RCC 7860 (cell line): ENCODE measurements around the gene BRD1.

ENCODE experiments used
- DNase-seq: peaks from one replicate; pipeline ENCODE4 v3.0.0-alpha.2; 2015; ENCODE audit warnings: low spot score
- FAIRE-seq: peaks from 2 replicates; lab custom pipeline; 2012; peaks lifted over from hg19 to GRCh38; lab: Jason Lieb, UNC

The BRD1 gene

DNA sequence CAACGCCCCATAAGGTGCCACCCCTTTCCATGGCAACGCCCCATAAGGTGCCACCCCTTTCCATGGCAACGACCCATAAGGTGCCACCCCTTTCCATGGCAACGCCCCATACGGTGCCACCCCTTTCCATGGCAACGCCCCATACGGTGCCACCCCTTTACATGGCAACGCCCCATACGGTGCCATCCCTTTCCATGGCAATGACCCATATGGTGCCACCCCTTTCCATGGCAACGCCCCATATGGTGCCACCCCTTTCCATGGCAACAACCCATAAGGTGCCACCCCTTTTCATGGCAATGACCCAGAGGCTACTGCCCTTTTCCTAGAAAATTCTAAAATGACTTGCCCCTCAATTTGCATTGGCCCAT is 72.1 kb downstream of the BRD1 start:
- FAIRE-seq (no peak), DNase-seq (no peak)

DNA sequence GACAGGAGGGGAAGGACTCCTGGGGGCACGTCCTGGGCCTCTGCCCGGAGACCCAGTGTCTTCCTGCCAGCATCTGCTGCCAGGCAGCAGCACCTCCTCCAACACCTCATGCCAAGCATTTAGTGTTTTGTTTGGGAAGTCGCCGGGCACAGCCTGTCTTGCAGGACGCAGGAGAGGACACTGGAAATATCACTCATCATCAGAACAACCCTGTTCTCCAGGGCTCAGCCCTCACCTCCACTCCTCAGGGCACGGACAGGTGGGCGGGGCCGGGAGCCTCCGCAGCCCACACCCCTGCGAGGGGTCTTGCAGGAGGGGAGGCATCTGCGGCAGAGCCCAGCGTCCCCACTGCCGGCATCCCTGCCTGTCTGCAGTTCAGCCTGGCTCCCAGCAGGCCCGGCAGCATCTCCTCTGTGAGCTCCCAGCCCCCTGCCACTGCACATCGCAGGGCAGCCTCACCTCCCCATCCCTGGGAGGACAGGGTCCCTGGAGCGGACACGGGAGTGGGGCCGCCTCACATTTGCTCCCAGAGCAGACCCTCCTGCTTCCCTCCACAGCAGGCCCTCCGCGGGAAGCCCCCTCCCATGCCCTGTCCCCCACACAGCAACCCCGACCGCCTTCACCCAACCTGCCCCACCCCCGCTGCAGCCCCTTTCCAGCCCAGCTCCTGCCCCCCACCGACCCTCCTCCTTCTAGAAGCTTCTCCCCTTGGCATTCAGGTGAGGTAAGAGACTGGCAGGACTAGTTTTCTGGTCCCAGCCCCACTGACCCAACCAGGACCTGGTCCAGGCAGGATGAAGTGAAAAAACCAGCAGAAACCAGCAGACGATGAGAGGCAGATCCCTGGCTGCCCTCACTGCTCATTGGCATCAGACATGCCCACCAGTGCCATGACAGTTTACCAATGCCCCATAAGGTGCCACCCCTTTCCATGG is 72.7 kb downstream of the BRD1 start:
- DNase-seq: no peak
- no peak for FAIRE-seq

DNA sequence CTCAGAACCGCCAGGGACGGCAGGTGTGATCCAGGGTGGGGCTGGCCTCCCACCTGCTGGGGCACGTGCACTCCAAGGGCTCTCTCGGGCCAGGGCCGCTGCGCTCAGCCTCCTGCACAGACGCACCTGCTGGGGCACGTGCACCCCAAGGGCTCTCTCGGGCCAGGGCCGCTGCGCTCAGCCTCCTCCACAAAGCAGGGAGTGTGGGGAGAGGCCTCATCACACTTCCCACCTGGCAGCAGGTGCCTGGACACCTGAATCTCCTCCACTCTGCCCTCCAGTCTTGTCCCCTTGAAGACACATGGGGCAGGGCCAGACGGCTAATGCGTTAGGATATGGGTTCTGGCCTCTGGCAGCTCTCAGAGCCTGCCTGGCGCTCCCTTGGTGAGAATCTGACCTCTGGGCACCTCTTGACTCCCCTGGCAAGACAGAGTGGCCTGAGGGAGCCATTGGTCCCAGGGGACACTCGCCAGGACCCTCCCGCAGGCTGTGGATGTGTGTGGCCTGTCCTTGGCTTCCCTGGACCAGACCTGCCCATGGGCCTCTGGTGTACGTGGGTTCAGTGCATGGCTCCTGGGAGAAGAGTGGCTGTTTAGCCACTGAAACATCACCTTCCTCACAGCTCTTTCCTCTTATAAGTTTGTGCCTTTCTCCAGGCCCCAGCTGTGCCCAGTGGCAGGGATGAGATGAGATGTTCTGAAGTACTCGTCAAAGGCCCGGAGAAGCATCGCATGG is 73.5 kb downstream of the BRD1 start:
- no peak for DNase-seq
- FAIRE-seq: no peak

GRCh38 chr22:49753276-49753890 is 74.3 kb downstream of the BRD1 start:
- no peak for FAIRE-seq
- DNase-seq: no peak

DNA sequence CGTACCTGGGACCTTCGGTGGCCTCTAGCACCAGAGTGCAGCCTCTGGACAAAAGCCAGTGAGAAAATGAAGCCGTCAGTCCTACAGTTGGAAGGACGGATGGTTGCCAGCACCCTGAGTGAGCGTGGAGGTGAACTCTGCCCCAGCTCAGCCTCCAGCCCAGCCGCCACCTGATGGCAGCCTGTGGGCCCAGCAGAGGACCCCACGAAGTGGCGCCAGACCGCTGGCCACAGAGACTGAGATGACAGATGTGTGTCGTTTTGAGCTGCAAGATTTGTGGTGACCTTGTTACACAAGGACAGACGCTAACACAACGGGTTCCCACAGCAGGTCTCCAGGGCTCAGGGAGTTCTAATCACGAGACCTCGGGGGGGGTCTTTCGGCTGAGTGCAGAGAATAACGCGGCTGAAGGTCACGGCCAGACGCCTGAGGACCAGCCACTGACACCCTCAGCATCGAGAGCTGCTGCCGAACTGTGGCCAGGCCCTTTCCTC is 75.0 kb downstream of the BRD1 start:
- no peak for FAIRE-seq
- no peak for DNase-seq

- FAIRE-seq: no peak
- DNase-seq: no peak
Observed at GRCh38 chr22:49751966-49752597, 75.6 kb downstream of the BRD1 start.

DNA sequence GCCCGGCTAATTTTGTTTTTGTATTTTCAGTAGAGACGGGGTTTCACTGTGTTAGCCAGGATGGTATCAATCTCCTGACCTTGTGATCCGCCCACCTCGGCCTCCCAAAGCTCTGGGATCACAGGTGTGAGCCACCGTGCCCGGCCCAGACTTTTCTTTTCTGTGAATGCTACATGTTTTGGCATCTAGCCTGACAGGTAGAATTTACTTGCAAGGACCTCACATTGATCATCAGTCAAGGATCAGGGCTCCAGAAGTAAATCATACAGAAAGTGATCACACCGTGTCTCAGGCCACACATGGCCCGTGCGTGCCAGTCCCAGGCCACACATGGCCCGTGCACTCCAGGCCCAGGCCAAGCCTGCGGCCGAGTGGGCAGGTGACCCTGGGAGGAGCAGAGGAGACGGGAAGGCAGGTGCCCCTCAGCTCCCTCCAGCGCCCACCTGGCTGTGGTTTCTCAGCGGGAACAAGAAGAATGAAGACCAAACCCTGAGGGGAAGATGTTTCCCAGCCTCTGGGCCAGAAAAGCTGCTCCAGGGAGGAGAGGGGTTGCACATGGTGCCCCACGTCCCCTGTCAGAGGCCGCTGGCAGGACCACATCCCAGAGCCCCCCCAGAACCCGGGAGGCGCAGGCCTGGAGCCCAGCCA is 76.2 kb downstream of the BRD1 start:
- no peak for DNase-seq
- no peak for FAIRE-seq

- DNase-seq: no peak
- no peak for FAIRE-seq
Observed at GRCh38 chr22:49749885-49750510, 77.7 kb downstream of the BRD1 start.

GRCh38 chr22:49749227-49749626 is 78.4 kb downstream of the BRD1 start:
- FAIRE-seq (no peak), DNase-seq (no peak)

DNA sequence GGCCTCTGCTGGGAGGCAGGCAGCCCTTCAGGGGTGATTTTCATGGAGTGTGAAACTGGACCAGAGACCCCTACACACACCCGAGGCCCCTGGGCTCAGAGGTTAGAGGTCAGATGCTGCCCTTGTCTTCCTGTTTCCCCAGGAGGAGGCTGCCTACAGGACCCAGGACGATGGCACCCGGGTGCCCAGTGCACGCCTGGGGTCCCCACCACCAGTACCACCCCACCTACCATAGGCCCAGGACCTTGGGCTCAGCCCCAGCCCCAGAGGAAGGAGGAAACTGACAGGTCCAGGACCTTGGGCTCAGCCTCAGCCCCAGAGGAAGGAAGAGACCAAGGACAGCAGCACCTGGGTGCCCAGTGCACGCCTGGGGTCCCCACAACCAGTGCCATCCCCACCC is 79.2 kb downstream of the BRD1 start:
- DNase-seq: no peak
- no peak for FAIRE-seq

GRCh38 chr22:49747716-49748115 is 80.0 kb downstream of the BRD1 start:
- FAIRE-seq: no peak
- DNase-seq: no peak

DNA sequence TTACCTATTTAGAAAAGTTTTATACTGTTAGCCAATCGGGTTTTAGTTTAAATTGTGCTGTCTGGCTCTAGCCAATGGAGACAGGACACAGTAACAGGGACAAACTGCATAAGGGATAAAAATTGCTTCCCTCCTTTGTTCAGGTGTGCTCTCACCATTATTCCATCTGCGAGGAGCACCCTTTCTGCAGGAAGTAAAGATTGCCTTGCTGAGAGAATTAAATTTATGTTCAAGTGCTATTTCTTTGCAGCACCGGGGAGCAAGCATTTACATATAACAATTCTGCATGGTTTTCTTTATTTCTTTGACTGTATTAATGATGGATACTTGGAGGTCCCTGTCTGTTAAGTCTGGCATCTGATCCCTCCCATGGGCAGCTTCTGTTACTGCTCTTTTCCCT is 80.5 kb downstream of the BRD1 start:
- DNase-seq (no peak), FAIRE-seq (no peak)

GRCh38 chr22:49746065-49746464 is 81.6 kb downstream of the BRD1 start:
- FAIRE-seq: no peak

GRCh38 chr22:49740242-49740641 is 87.4 kb downstream of the BRD1 start:
- DNase-seq (no peak), FAIRE-seq (no peak)

More at GRCh38 chr22:49746065-49746464, 81.6 kb downstream of the BRD1 start:
- no peak for DNase-seq

GRCh38 chr22:49739138-49739537 is 88.5 kb downstream of the BRD1 start:
- FAIRE-seq: no peak
- DNase-seq: no peak

GRCh38 chr22:49738566-49738965 is 89.1 kb downstream of the BRD1 start:
- DNase-seq (no peak), FAIRE-seq (no peak)

DNA sequence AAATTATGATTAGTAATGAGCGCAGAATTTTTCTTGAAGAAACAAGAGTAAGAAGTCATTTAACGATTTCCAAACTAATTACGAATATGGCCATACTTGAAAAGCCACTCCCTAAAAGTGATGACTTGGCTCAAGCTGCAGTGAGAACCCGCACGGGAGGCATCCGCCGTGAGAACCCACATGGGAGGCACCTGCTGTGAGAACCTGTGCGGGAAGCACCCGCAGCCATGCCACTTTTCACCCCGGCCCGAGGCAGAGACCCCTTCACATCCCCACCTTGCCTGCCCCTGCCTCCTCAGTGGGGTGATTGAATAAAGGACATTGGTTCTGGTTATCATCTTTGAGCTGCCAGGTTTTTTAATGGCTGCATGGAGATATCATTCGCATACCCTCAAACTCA is 89.7 kb downstream of the BRD1 start:
- no peak for DNase-seq
- no peak for FAIRE-seq

DNA sequence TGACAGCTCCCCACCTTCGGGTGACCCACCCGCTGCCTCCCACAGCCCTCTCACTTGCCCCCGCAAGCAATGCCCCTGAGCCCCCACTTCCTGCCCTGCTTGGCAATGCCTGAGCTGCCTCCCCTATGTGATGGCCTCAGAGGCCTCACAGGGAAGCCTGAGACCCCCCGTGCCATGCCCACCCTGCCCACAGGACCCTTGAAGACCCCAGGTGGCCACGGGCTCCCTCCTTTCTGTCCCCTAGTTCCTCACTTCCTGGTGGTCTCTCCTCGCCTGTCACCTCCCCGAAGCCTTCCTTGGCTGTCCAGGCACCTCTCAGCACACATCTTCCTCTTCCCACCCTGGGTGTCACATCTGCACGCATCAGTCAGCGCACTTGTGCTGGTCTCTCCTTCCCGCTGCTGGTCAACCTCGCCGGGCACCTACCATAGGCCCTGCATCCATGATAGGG is 90.5 kb downstream of the BRD1 start:
- no peak for DNase-seq
- FAIRE-seq: no peak

- no peak for DNase-seq
- FAIRE-seq: no peak
Observed at GRCh38 chr22:49736538-49736937, 91.1 kb downstream of the BRD1 start.

GRCh38 chr22:49735901-49736421 is 91.7 kb downstream of the BRD1 start:
- FAIRE-seq (no peak), DNase-seq (no peak)
